Measurements from ENCODE around the gene PC. TPM values are rescaled to one million over a fixed set of nuclear protein-coding genes. Genes with fewer than 3 reads are reported as not detected.

The PC gene
- polyA plus RNA-seq, 10 donors, result 12.3 to 21.2 (median 16.0) TPM

- no peak for DNase-seq
These were observed 25.2 kb upstream of the PC start for GRCh38 chr11:66983275-66983924.

GRCh38 chr11:66981976-66982578, 23.9 kb upstream of the PC start:
- peak; percentile 87 to 92 (median 90) for DNase-seq

- no peak for DNase-seq
These were observed 21.3 kb upstream of the PC start for GRCh38 chr11:66979336-66979980.

GRCh38 chr11:66978717-66979116, 20.5 kb upstream of the PC start:
- DNase-seq, result no peak

GRCh38 chr11:66978229-66978628, 20.0 kb upstream of the PC start:
- DNase-seq, result no peak

GRCh38 chr11:66976925-66977324, 18.7 kb upstream of the PC start:
- DNase-seq, result no peak

GRCh38 chr11:66976028-66976467, 17.9 kb upstream of the PC start:
- no peak for DNase-seq

- no peak for DNase-seq
These were observed 17.3 kb upstream of the PC start for GRCh38 chr11:66975405-66976027.

- DNase-seq, result no peak
These were observed 16.7 kb upstream of the PC start, which contains the start of gene C11orf86 for GRCh38 chr11:66974724-66975404. C11orf86 (plus strand) TSS chr11:66975304; CDS start chr11:66975363, 59 bp downstream.

- no peak for DNase-seq
These were observed 15.9 kb upstream of the PC start for GRCh38 chr11:66973956-66974580.

- DNase-seq, result no peak
These were observed 13.3 kb upstream of the PC start for GRCh38 chr11:66971488-66971887.

- DNase-seq, result peak in 1 of 3 donors; percentile 97
These were observed 12.7 kb upstream of the PC start for GRCh38 chr11:66970807-66971442.

GRCh38 chr11:66970371-66970806, 12.2 kb upstream of the PC start:
- DNase-seq, result no peak

- peak in 1 of 3 donors; percentile 86 for DNase-seq
These were observed 11.5 kb upstream of the PC start for GRCh38 chr11:66969584-66970225.

- peak in 1 of 3 donors; percentile 76 for DNase-seq
These were observed 9.7 kb upstream of the PC start for GRCh38 chr11:66967670-66968425.

GRCh38 chr11:66966351-66966750, 8.2 kb upstream of the PC start:
- no peak for DNase-seq

GRCh38 chr11:66964495-66964894, 6.3 kb upstream of the PC start:
- DNase-seq, result no peak

- no peak for DNase-seq
These were observed 4.6 kb upstream of the PC start for GRCh38 chr11:66962801-66963200.

- no peak for DNase-seq
These were observed 4.1 kb upstream of the PC start for GRCh38 chr11:66962247-66962646.
